Right lobe of liver (tissue), 6 donors: ENCODE results near the gene NDUFC1. TPM values are rescaled to one million over a fixed set of nuclear protein-coding genes. Genes with fewer than 3 reads are reported as not detected.
"Not testable (repeated sequence)": the region's sequence is repeated elsewhere in the genome, so short reads cannot be mapped to it uniquely, and the experiment has no call there.

Experiments
- ATAC-seq, 4 donors: fragments of 200-7000 bp; cut with Tn5 transposase; one replicate each; pipeline ENCODE4 v1.9.1; 2020; ENCODE audit warnings: mild to moderate bottlenecking in 4 of 4, moderate library complexity in 4 of 4
- DNase-seq, 3 donors: peaks; one replicate each; pipeline ENCODE4 v3.0.0-alpha.2; 2020
- H3K27ac ChIP-seq, 3 donors: fragments of 200-600 bp; one replicate each; pipeline ENCODE4 v1.8.0; 2022
- H3K27me3 ChIP-seq, 2 donors: fragments of 200-600 bp; one replicate each; pipeline ENCODE4 v1.8.0; 2022
- H3K36me3 ChIP-seq, 4 donors: fragments of 200-600 bp; sonication (generic) in 1 of 4; one replicate each; pipeline versions ENCODE4 v1.5.1 to v1.8.0; 2017 to 2022; ENCODE audit warnings: control low read depth in 1 of 4
- H3K4me1 ChIP-seq, 4 donors: fragments of 200-600 bp; sonication (generic) in 1 of 4; one replicate each; pipeline versions ENCODE4 v1.5.1 to v1.8.0; 2017 to 2022; ENCODE audit warnings: control low read depth in 1 of 4
- H3K4me3 ChIP-seq, 3 donors: fragments of 200-600 bp; one replicate each; pipeline ENCODE4 v1.8.0; 2022
- H3K9me3 ChIP-seq, 4 donors: fragments of 200-600 bp; sonication (generic) in 1 of 4; one replicate each; pipeline versions ENCODE4 v1.5.1 to v1.8.0; 2017 to 2022; ENCODE audit warnings: control low read depth in 1 of 4
- CTCF ChIP-seq, 4 donors: fragments of 200-600 bp in 3 of 4; fragments of 450-650 bp in 1 of 4; IDR thresholded peaks; one replicate each; pipeline versions ENCODE4 v1.5.1 to v1.8.0; 2016 to 2022; ENCODE audit warnings: antibody characterized with exemption in 4 of 4, mild to moderate bottlenecking in 2 of 4
- POLR2A ChIP-seq: fragments of 450-650 bp; IDR thresholded peaks from one replicate; pipeline ENCODE4 v1.6.1; 2017; ENCODE audit warnings: antibody characterized with exemption, mild to moderate bottlenecking
- WGBS: methylation state at CpG from one replicate; pipeline ENCODE4 v1.1.6; 2018; ENCODE audit warnings: low coverage, low lambda C conversion rate; ENCODE audit not compliant: insufficient coverage; ENCODE audit errors: missing lambda C conversion rate; 5-methylcytosine and 5-hydroxymethylcytosine counted together
- intact Hi-C, 2 donors: fragments of 100-400 bp; cut with DNase I; formaldehyde crosslinking; loops; one replicate each; pipeline versions ENCODE4 v1.11.2 to v1.14.1; 2022
- total RNA-seq, 6 experiments: library from RNA; depleted of rRNA in 2 of 6; stranded (reverse); fragments of >200 nt in 2 of 6; fragmentation: NEBNext Ultra II Directional in 3 of 6; extraction: Animal tissue kit (Norgen Biotek cat#: 25700) in 3 of 6; gene quantifications; one replicate each; pipeline versions ENCODE4 v1.1.0 to v1.2.4, GENCODE V29; 2016 to 2023
- donor health status: DM: no; HTN: yes; CAD: no.
- donor health status: DM: no; HTN: no; CAD: no.
- donor health status: DM: no; HTN: no; CAD: no.
- donor health status: DM: no; HTN: yes; CAD: no.
- donor health status: DM: no; HTN: yes; CAD: no.

The NDUFC1 gene
- total RNA-seq, 6 experiments from 2014 or later, result 24.7 to 41.0 (median 32.1) TPM

GRCh38 chr4:139330283-139330682 lies 28.0 kb upstream of the NDUFC1 start:
- Histone ChIP-seq H3K27me3 (no peaks in the 10 kb centered on the region), H3K4me3 (no peak overlapping the region), H3K9me3 (no peaks in the 10 kb centered on the region), H3K4me1 (no peaks in the 10 kb centered on the region), H3K27ac (no peak overlapping the region), H3K36me3 (peaks cover 0 to 3% (median under 1%) of the 10 kb centered on the region in 4 donors)
- 87% methylated on average over 3 of the region's 3 CpGs for WGBS
- intact Hi-C loops, result no loop called here
- ATAC-seq (no peak), DNase-seq (no peak)
- TF ChIP-seq CTCF (IDR thresholded peaks at IDR 0.05) (no peak), POLR2A (no peak)

- 75% methylated on average over 4 of the region's 4 CpGs for WGBS
- Histone ChIP-seq H3K4me3 (no peak overlapping the region), H3K36me3 (peaks cover 0 to 3% (median under 1%) of the 10 kb centered on the region in 4 donors), H3K4me1 (peaks cover 0 to under 1% (median 0%) of the 10 kb centered on the region in 4 donors), H3K27ac (no peak overlapping the region), H3K27me3 (no peaks in the 10 kb centered on the region), H3K9me3 (no peaks in the 10 kb centered on the region)
- intact Hi-C loops, result no loop called here
- DNase-seq, result no peak
- TF ChIP-seq CTCF (IDR thresholded peaks at IDR 0.05), result no peak
- TF ChIP-seq POLR2A, result no peak
- no peak for ATAC-seq
Measured at GRCh38 chr4:139329665-139330200, 27.5 kb upstream of the NDUFC1 start.

GRCh38 chr4:139324620-139325019 lies 22.3 kb upstream of the NDUFC1 start:
- WGBS, result 60% methylated on average over 6 of the region's 6 CpGs
- H3K36me3 ChIP-seq, result peaks cover 0 to 2% (median 0%) of the 10 kb centered on the region in 4 donors
- no peak overlapping the region for H3K27ac ChIP-seq
- DNase-seq (no peak), ATAC-seq (no peak)
- no peak overlapping the region for H3K4me3 ChIP-seq
- no peaks in the 10 kb centered on the region for H3K9me3 ChIP-seq
- intact Hi-C loops, result no loop called here
- no peaks in the 10 kb centered on the region for H3K27me3 ChIP-seq
- peaks cover 0 to 9% (median 3%) of the 10 kb centered on the region in 4 donors for H3K4me1 ChIP-seq
- no peak for TF ChIP-seq POLR2A
- no peak for TF ChIP-seq CTCF (IDR thresholded peaks at IDR 0.05)

- H3K27ac ChIP-seq, H3K4me3 ChIP-seq, intact Hi-C loops, H3K36me3 ChIP-seq, H3K4me1 ChIP-seq, ATAC-seq, H3K9me3 ChIP-seq, DNase-seq, H3K27me3 ChIP-seq: not testable (repeated sequence)
- WGBS, result 94% methylated on average over 2 of the region's 6 CpGs
Measured at GRCh38 chr4:139322541-139322940, 20.3 kb upstream of the NDUFC1 start.

GRCh38 chr4:139322070-139322469 lies 19.8 kb upstream of the NDUFC1 start:
- ATAC-seq, DNase-seq, intact Hi-C loops, H3K4me1 ChIP-seq, H3K9me3 ChIP-seq, H3K4me3 ChIP-seq, H3K36me3 ChIP-seq, H3K27me3 ChIP-seq, H3K27ac ChIP-seq: not testable (repeated sequence)
- WGBS, result 86% methylated on average over 1 of the region's 1 CpG

- Histone ChIP-seq H3K27ac (no peak overlapping the region), H3K36me3 (no peaks in the 10 kb centered on the region), H3K4me3 (no peak overlapping the region), H3K27me3 (no peaks in the 10 kb centered on the region), H3K9me3 (no peaks in the 10 kb centered on the region), H3K4me1 (peaks cover 0 to 11% (median 5%) of the 10 kb centered on the region in 4 donors)
- 83% methylated on average over 1 of the region's 1 CpG for WGBS
- no peak for ATAC-seq
- DNase-seq, result no peak
- intact Hi-C loops, result no loop called here
- TF ChIP-seq POLR2A (no peak), CTCF (IDR thresholded peaks at IDR 0.05) (no peak)
Measured at GRCh38 chr4:139319571-139319970, 17.3 kb upstream of the NDUFC1 start.
